H9 (cell line): ENCODE data around the gene GPR84. TPM values are rescaled to one million over a fixed set of nuclear protein-coding genes. Genes with fewer than 3 reads are reported as not detected.

Experiments used
- DNase-seq: peaks from one replicate; pipeline ENCODE4 v3.0.0-alpha.2; 2017
- H2AFZ ChIP-seq: one replicate; pipeline ENCODE4 v1.6.1; 2013; ENCODE audit warnings: mild to moderate bottlenecking, low read length, control low read depth, moderate library complexity
- H2AK5ac ChIP-seq: 2 replicates; pipeline ENCODE4 v1.6.1; 2013; ENCODE audit warnings: low read length, control low read depth, mixed read lengths; ENCODE audit not compliant: insufficient read length
- H2BK120ac ChIP-seq: one replicate; pipeline ENCODE4 v1.6.1; 2013; ENCODE audit warnings: low read depth, mild to moderate bottlenecking, low read length, control low read depth, inconsistent platforms; ENCODE audit not compliant: poor library complexity, severe bottlenecking
- H2BK12ac ChIP-seq: 2 replicates; pipeline ENCODE4 v1.6.1; 2013; ENCODE audit warnings: low read length, control low read depth, mixed read lengths, low read depth; ENCODE audit not compliant: insufficient read length
- H2BK15ac ChIP-seq: 2 replicates; pipeline ENCODE4 v1.6.1; 2013; ENCODE audit warnings: low read depth, low read length, control low read depth
- H2BK20ac ChIP-seq: one replicate; pipeline ENCODE4 v1.6.1; 2013; ENCODE audit warnings: low read depth, mild to moderate bottlenecking, low read length, control low read depth, inconsistent platforms; ENCODE audit not compliant: poor library complexity, severe bottlenecking
- H2BK5ac ChIP-seq: 2 replicates; pipeline ENCODE4 v1.6.1; 2013; ENCODE audit warnings: low read length, control low read depth, mixed read lengths; ENCODE audit not compliant: insufficient read length
- H3K14ac ChIP-seq: 2 replicates; pipeline ENCODE4 v1.6.1; 2013; ENCODE audit warnings: low read length, control low read depth; ENCODE audit not compliant: insufficient read depth
- H3K18ac ChIP-seq: 2 replicates; pipeline ENCODE4 v1.6.1; 2013; ENCODE audit warnings: low read depth, mild to moderate bottlenecking, mixed read lengths, low read length, control low read depth; ENCODE audit not compliant: insufficient read length
- H3K23ac ChIP-seq: 2 replicates; pipeline ENCODE4 v1.6.1; 2013; ENCODE audit warnings: low read length, control low read depth, mixed read lengths, low read depth; ENCODE audit not compliant: insufficient read length
- H3K23me2 ChIP-seq: 2 replicates; pipeline ENCODE4 v1.6.1; 2013; ENCODE audit warnings: low read depth, mild to moderate bottlenecking, mixed read lengths, low read length, control low read depth; ENCODE audit not compliant: insufficient read length, poor library complexity, severe bottlenecking
- H3K27ac ChIP-seq: 2 replicates; pipeline ENCODE4 v1.5.1; 2013; ENCODE audit warnings: low read length, control low read depth, mixed read lengths, low read depth; ENCODE audit not compliant: insufficient read length
- H3K27me3 ChIP-seq: 2 replicates; pipeline ENCODE4 v1.6.1; 2013; ENCODE audit warnings: low read length, control low read depth, inconsistent platforms; ENCODE audit not compliant: insufficient read depth
- H3K4ac ChIP-seq: 2 replicates; pipeline ENCODE4 v1.6.1; 2013; ENCODE audit warnings: low read depth, mild to moderate bottlenecking, control low read depth, inconsistent platforms, low read length, moderate library complexity
- H3K4me1 ChIP-seq: 2 replicates; pipeline ENCODE4 v1.6.1; 2013; ENCODE audit warnings: low read length, control low read depth, inconsistent platforms; ENCODE audit not compliant: insufficient read depth
- H3K4me2 ChIP-seq: 2 replicates; pipeline ENCODE4 v1.6.1; 2013; ENCODE audit warnings: low read length, control low read depth, mixed read lengths; ENCODE audit not compliant: insufficient read length, insufficient read depth
- H3K56ac ChIP-seq: 2 replicates; pipeline ENCODE4 v1.6.1; 2013; ENCODE audit warnings: low read depth, mild to moderate bottlenecking, mixed read lengths, low read length, control low read depth; ENCODE audit not compliant: insufficient read length
- H3K79me1 ChIP-seq: 2 replicates; pipeline ENCODE4 v1.6.1; 2013; ENCODE audit warnings: low read depth, mild to moderate bottlenecking, moderate library complexity, low read length, control low read depth, inconsistent platforms; ENCODE audit not compliant: insufficient read depth, poor library complexity, severe bottlenecking
- H3K79me2 ChIP-seq: 2 replicates; pipeline ENCODE4 v1.6.1; 2013; ENCODE audit warnings: low read length, control low read depth, inconsistent platforms; ENCODE audit not compliant: insufficient read depth
- H3K9ac ChIP-seq: 2 replicates; pipeline ENCODE4 v1.6.1; 2013; ENCODE audit warnings: low read length, control low read depth, mixed read lengths; ENCODE audit not compliant: insufficient read length; ENCODE audit errors: extremely low read depth
- H3K9me3 ChIP-seq: one replicate; pipeline ENCODE4 v1.6.1; 2013; ENCODE audit warnings: low read depth, low read length, inconsistent platforms; ENCODE audit not compliant: control insufficient read depth
- H3T11ph ChIP-seq: one replicate; pipeline ENCODE4 v1.6.1; 2013; ENCODE audit warnings: mild to moderate bottlenecking, low read length, control low read depth, inconsistent platforms
- H4K20me1 ChIP-seq: one replicate; pipeline ENCODE4 v1.6.1; 2013; ENCODE audit not compliant: control insufficient read depth, insufficient read length, insufficient read depth
- H4K5ac ChIP-seq: 2 replicates; pipeline ENCODE4 v1.6.1; 2013; ENCODE audit warnings: low read depth, mild to moderate bottlenecking, mixed read lengths, low read length, control low read depth; ENCODE audit not compliant: insufficient read length
- H4K8ac ChIP-seq: replicated peaks from 2 replicates; pipeline ENCODE4 v1.6.1; 2013; ENCODE audit warnings: low read length, control low read depth, mixed read lengths, low read depth; ENCODE audit not compliant: insufficient read length
- H4K91ac ChIP-seq: 2 replicates; pipeline ENCODE4 v1.6.1; 2013; ENCODE audit warnings: low read depth, mild to moderate bottlenecking, moderate library complexity, mixed read lengths, low read length, control low read depth; ENCODE audit not compliant: insufficient read length
- H3K27ac Mint-ChIP-seq, 3 experiments: 2 replicates in 2 of 3; 3 replicates in 1 of 3; pipeline ENCODE4 v1.8.0; 2020 to 2021; ENCODE audit warnings: mixed read lengths in 3 of 3, mild to moderate bottlenecking in 1 of 3, moderate library complexity in 1 of 3
- H3K27me3 Mint-ChIP-seq: 2 replicates; pipeline ENCODE4 v1.8.0; 2021; ENCODE audit warnings: low read depth, mild to moderate bottlenecking, moderate library complexity, mixed read lengths
- H3K36me3 Mint-ChIP-seq, 3 experiments: 2 replicates in 2 of 3; 3 replicates in 1 of 3; pipeline ENCODE4 v1.8.0; 2020 to 2021; ENCODE audit warnings: low read depth in 3 of 3, mixed read lengths in 3 of 3; ENCODE audit not compliant: insufficient read depth in 1 of 3
- H3K4me1 Mint-ChIP-seq, 2 experiments: 2 replicates each; pipeline ENCODE4 v1.8.0; 2020; ENCODE audit warnings: mixed read lengths in 2 of 2
- H3K4me3 Mint-ChIP-seq, 2 experiments: 2 replicates in 1 of 2; 3 replicates in 1 of 2; pipeline ENCODE4 v1.8.0; 2020 to 2021; ENCODE audit warnings: mild to moderate bottlenecking in 2 of 2, mixed read lengths in 2 of 2, moderate library complexity in 1 of 2
- H3K9me3 Mint-ChIP-seq, 2 experiments: 2 replicates in 1 of 2; 3 replicates in 1 of 2; pipeline ENCODE4 v1.8.0; 2020; ENCODE audit warnings: mild to moderate bottlenecking in 2 of 2, mixed read lengths in 2 of 2, moderate library complexity in 1 of 2
- WGBS: extraction: QIAGEN DNeasy Blood & Tissue Kit; methylation state at CpG from one replicate; pipeline ENCODE4 v1.1.7; 2013; ENCODE audit warnings: missing lambda C conversion rate, low lambda C conversion rate, mixed read lengths; ENCODE audit not compliant: insufficient read length; ENCODE audit errors: extremely low coverage; 5-methylcytosine and 5-hydroxymethylcytosine counted together
- total RNA-seq: library from RNA; stranded (reverse); gene quantifications from 2 replicates; pipeline ENCODE4 v1.2.1, GENCODE V29; 2021
- TF ChIP-seq, protein P1 (sequence below): fragments of 200-600 bp; sonication (generic); conservative IDR thresholded peaks from 3 replicates; pipeline ENCODE4 v1.8.0; 2021; ENCODE audit warnings: antibody characterized with exemption, mild to moderate bottlenecking

Gene GPR84
- total RNA-seq, 1 experiment from 2014 or later, result not detected

DNA sequence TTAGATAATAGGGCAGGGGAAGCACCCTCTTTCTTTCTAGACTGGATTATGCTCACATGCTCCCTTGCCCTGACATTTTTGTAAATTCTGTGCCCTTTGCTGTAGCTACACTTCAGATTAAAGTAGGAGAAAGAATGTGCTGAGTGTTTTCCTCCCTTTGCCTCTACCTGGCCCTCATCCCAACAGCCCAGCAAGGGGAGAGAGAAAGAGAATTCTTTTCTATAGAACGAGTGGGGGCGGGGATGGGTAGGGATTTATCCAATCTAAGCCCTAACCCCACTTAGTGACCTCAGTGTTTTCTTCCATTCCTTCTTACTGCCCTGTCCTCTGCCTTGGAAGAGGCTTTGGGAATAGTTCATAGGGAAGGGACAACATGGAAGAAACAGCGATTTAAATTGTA is 13.5 kb downstream of the GPR84 start:
- no peak overlapping the region for H3K18ac ChIP-seq
- H2BK120ac ChIP-seq, result no peak overlapping the region
- peaks cover 49 to 55% of the 10 kb centered on the region in 2 experiments for H3K4me1 Mint-ChIP-seq
- H4K20me1 ChIP-seq, result no peaks in the 10 kb centered on the region
- no peaks in the 10 kb centered on the region for H3K9me3 ChIP-seq
- H3K9me3 Mint-ChIP-seq, result no peaks in the 10 kb centered on the region
- H3K4me2 ChIP-seq, result no peak overlapping the region
- H4K91ac ChIP-seq, result no peak overlapping the region
- H2AK5ac ChIP-seq, result no peak overlapping the region
- H2BK20ac ChIP-seq, result no peak overlapping the region
- no peak for DNase-seq
- H3K9ac ChIP-seq, result no peak overlapping the region
- no peak overlapping the region for H3K4ac ChIP-seq
- H2BK12ac ChIP-seq, result no peak overlapping the region
- H3K36me3 Mint-ChIP-seq, result peaks cover 24 to 44% (median 37%) of the 10 kb centered on the region in 3 experiments; a peak in 6 of 7 replicates
- H2BK5ac ChIP-seq, result no peak overlapping the region
- no peak overlapping the region for H4K5ac ChIP-seq
- H3K27me3 Mint-ChIP-seq, result peaks cover 24% of the 10 kb centered on the region
- WGBS, result no CpG with 5 or more reads among the region's 3 CpGs
- H2BK15ac ChIP-seq, result no peak overlapping the region
- no peaks in the 10 kb centered on the region for H3K27me3 ChIP-seq
- no peaks in the 10 kb centered on the region for H3K79me1 ChIP-seq
- no peak overlapping the region for H3K56ac ChIP-seq
- no peak overlapping the region for H2AFZ ChIP-seq
- no peak overlapping the region for H4K8ac ChIP-seq
- H3K23me2 ChIP-seq, result peaks cover 8% of the 10 kb centered on the region
- no peaks in the 10 kb centered on the region for H3K79me2 ChIP-seq
- TF ChIP-seq, protein P1, sequence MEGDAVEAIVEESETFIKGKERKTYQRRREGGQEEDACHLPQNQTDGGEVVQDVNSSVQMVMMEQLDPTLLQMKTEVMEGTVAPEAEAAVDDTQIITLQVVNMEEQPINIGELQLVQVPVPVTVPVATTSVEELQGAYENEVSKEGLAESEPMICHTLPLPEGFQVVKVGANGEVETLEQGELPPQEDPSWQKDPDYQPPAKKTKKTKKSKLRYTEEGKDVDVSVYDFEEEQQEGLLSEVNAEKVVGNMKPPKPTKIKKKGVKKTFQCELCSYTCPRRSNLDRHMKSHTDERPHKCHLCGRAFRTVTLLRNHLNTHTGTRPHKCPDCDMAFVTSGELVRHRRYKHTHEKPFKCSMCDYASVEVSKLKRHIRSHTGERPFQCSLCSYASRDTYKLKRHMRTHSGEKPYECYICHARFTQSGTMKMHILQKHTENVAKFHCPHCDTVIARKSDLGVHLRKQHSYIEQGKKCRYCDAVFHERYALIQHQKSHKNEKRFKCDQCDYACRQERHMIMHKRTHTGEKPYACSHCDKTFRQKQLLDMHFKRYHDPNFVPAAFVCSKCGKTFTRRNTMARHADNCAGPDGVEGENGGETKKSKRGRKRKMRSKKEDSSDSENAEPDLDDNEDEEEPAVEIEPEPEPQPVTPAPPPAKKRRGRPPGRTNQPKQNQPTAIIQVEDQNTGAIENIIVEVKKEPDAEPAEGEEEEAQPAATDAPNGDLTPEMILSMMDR, result no peak
- H3K27ac Mint-ChIP-seq, result peak overlapping the region in 1 of 3 experiments; percentile 65; a peak in 3 of 7 replicates
- no peak overlapping the region for H3K14ac ChIP-seq
- no peak overlapping the region for H3K27ac ChIP-seq
- no peak overlapping the region for H3T11ph ChIP-seq
- peak overlapping the region in 1 of 2 experiments; percentile 88; a peak in 2 of 5 replicates for H3K4me3 Mint-ChIP-seq
- peaks cover 17% of the 10 kb centered on the region for H3K4me1 ChIP-seq
- no peak overlapping the region for H3K23ac ChIP-seq
